ES-I3 (cell line): Measurements from ENCODE around the gene CPEB3.

Source experiments
- H3K36me3 ChIP-seq: 2 replicates; pipeline ENCODE4 v1.6.1; 2013; ENCODE audit warnings: mild to moderate bottlenecking, low read length, control low read depth, moderate library complexity; ENCODE audit not compliant: insufficient read depth
- H3K4me1 ChIP-seq: 2 replicates; pipeline ENCODE4 v1.6.1; 2013; ENCODE audit warnings: mild to moderate bottlenecking, control low read depth, low read length; ENCODE audit not compliant: insufficient read depth
- H3K9ac ChIP-seq: 2 replicates; pipeline ENCODE4 v1.6.1; 2013; ENCODE audit warnings: low read depth, mild to moderate bottlenecking, low read length, moderate library complexity
- H3K9me3 ChIP-seq: 2 replicates; pipeline ENCODE4 v1.6.1; 2013; ENCODE audit warnings: mild to moderate bottlenecking, low read length, moderate library complexity; ENCODE audit not compliant: control insufficient read depth, insufficient read depth

The CPEB3 gene

GRCh38 chr10:92010047-92010735 lies 280.7 kb downstream of the CPEB3 start:
- no peak overlapping the region for H3K9ac ChIP-seq
- peaks cover 2% of the 10 kb centered on the region for H3K36me3 ChIP-seq
- H3K9me3 ChIP-seq, result no peaks in the 10 kb centered on the region; the same call in 1 of the 2 replicates
- H3K4me1 ChIP-seq, result no peaks in the 10 kb centered on the region

- Histone ChIP-seq H3K4me1 (no peaks in the 10 kb centered on the region), H3K36me3 (peaks cover 2% of the 10 kb centered on the region), H3K9me3 (no peaks in the 10 kb centered on the region; the same call in 1 of the 2 replicates), H3K9ac (no peak overlapping the region)
Measured at GRCh38 chr10:92009445-92009844, 281.4 kb downstream of the CPEB3 start.

- Histone ChIP-seq H3K36me3 (peaks cover 2% of the 10 kb centered on the region; the same call in 1 of the 2 replicates), H3K9me3 (no peaks in the 10 kb centered on the region), H3K9ac (no peak overlapping the region), H3K4me1 (no peaks in the 10 kb centered on the region)
Measured at GRCh38 chr10:92005978-92006377, 284.9 kb downstream of the CPEB3 start.

GRCh38 chr10:92003258-92003657 lies 287.6 kb downstream of the CPEB3 start:
- Histone ChIP-seq H3K9ac (no peak overlapping the region), H3K4me1 (no peaks in the 10 kb centered on the region), H3K9me3 (no peaks in the 10 kb centered on the region), H3K36me3 (peaks cover 7% of the 10 kb centered on the region)

- Histone ChIP-seq H3K9me3 (no peaks in the 10 kb centered on the region), H3K4me1 (no peaks in the 10 kb centered on the region), H3K36me3 (peaks cover 8% of the 10 kb centered on the region), H3K9ac (no peak overlapping the region)
Measured at GRCh38 chr10:92001995-92002394, 288.9 kb downstream of the CPEB3 start.

GRCh38 chr10:92001581-92001980 lies 289.3 kb downstream of the CPEB3 start:
- no peaks in the 10 kb centered on the region for H3K4me1 ChIP-seq
- H3K36me3 ChIP-seq, result peaks cover 8% of the 10 kb centered on the region
- H3K9ac ChIP-seq, result no peak overlapping the region
- no peaks in the 10 kb centered on the region for H3K9me3 ChIP-seq
